A673 (cell line): ENCODE measurements around the gene NEURL1.

Experiments
- EZH2 ChIP-seq: fragments of 200-600 bp; sonication (generic); IDR thresholded peaks from 2 replicates; pipeline ENCODE4 v1.6.1; 2017; ENCODE audit warnings: borderline replicate concordance, low read depth, mild to moderate bottlenecking, mixed read lengths, antibody characterized with exemption, low read length; ENCODE audit not compliant: poor library complexity, severe bottlenecking
- TF ChIP-seq, protein P1 (sequence below): fragments of 300-800, 200-600 bp; sonication (generic); conservative IDR thresholded peaks from 2 replicates; pipeline ENCODE4 v1.5.1; 2017; ENCODE audit warnings: low read depth, mild to moderate bottlenecking, antibody characterized with exemption, low read length, moderate library complexity, mixed read lengths

GRCh38 chr10:103523683-103524082 lies 30.2 kb downstream of the NEURL1 start:
- TF ChIP-seq EZH2 = no peak
- TF ChIP-seq, protein P1, sequence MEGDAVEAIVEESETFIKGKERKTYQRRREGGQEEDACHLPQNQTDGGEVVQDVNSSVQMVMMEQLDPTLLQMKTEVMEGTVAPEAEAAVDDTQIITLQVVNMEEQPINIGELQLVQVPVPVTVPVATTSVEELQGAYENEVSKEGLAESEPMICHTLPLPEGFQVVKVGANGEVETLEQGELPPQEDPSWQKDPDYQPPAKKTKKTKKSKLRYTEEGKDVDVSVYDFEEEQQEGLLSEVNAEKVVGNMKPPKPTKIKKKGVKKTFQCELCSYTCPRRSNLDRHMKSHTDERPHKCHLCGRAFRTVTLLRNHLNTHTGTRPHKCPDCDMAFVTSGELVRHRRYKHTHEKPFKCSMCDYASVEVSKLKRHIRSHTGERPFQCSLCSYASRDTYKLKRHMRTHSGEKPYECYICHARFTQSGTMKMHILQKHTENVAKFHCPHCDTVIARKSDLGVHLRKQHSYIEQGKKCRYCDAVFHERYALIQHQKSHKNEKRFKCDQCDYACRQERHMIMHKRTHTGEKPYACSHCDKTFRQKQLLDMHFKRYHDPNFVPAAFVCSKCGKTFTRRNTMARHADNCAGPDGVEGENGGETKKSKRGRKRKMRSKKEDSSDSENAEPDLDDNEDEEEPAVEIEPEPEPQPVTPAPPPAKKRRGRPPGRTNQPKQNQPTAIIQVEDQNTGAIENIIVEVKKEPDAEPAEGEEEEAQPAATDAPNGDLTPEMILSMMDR = no peak
